G401 (cell line): ENCODE results near the gene SSX3. TPM values are rescaled to one million over a fixed set of nuclear protein-coding genes. Genes with fewer than 3 reads are reported as not detected.
"Not testable (repeated sequence)": the region's sequence is repeated elsewhere in the genome, so short reads cannot be mapped to it uniquely, and the experiment has no call there.

ENCODE experiments used
- DNase-seq: peaks from one replicate; pipeline ENCODE4 v3.0.0-alpha.2; 2015; ENCODE audit warnings: low spot score
- in situ Hi-C: cut with HindIII; loops from 2 replicates; pipeline ENCODE4 v1.10.0; 2016; ENCODE audit warnings: low sequenced_read_pairs, mixed read lengths
- total RNA-seq: library from RNA; depleted of rRNA; stranded (reverse); fragments of >200 nt; shearing (Covaris generic); gene quantifications from 2 replicates; pipeline ENCODE4 v1.2.3, GENCODE V29; 2014; rRNA removed

The SSX3 gene, protein sequence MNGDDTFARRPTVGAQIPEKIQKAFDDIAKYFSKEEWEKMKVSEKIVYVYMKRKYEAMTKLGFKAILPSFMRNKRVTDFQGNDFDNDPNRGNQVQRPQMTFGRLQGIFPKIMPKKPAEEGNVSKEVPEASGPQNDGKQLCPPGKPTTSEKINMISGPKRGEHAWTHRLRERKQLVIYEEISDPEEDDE
- total RNA-seq, result not detected in 2 replicates

DNA sequence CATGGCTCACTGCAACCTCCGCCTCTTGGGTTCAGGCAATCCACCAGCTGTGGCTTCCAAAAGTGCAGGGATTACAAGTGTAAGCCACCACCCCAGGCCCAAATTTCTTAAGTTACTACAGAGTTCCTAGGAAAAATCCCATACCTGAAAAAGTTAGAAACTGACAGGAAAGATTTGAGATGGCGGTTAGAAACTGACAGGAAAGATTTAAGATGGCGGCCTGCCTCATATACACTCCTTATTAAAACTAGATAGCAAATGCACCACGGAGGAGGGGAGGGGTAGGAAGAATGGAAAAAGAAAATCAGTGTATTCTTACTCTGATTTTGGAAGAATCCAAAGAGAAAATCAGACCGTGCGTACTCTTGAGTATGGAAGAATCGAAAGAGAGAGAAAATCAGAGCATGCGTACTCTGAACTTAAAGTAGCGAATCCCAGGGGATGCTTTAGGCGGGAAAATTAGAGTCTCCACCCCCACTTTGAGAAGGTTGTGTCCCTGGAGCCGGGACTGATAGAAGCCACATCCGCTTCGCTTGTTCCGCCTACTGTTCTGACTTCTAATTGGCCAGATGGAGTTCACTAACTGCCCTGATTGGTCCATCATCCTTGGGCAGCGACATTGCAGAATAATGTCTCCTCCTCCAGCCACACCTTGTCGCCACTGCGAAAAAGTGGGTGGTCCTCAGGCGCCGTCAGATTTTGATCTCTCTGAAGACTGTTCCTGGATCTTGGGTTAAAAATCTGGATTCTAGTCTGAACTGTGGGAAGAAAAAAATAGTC lies at the start of gene SSX3:
Gene SSX3, minus strand, starts transcription at position 389 of the 780 bp plus-strand sequence. CDS start 1,454 bp downstream, outside the sequence.
- DNase-seq, result not testable (repeated sequence)

DNA sequence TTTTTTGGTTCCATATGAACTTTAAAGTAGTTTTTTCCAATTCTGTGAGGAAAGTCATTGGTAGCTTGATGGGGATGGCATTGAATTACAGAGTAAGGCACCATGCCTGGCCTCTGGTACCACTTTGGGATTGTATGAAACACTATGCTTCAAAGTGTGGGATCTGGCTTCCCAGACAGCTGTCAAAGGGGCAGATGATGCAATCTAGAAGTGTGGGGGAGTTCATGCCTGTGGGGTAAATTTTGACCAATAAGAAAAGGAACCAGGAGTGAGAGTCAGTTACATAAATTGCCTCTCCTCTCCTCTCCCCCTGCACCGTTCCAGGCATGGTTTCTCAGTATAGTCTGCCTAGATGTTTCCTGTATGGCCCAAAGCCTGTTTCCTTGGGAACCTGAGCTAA lies 41.3 kb upstream of the SSX3 start:
- DNase-seq, in situ Hi-C loops: not testable (repeated sequence)

More for the DNA sequence above, at the start of gene SSX3:
- in situ Hi-C loops, result not testable (repeated sequence)

DNA sequence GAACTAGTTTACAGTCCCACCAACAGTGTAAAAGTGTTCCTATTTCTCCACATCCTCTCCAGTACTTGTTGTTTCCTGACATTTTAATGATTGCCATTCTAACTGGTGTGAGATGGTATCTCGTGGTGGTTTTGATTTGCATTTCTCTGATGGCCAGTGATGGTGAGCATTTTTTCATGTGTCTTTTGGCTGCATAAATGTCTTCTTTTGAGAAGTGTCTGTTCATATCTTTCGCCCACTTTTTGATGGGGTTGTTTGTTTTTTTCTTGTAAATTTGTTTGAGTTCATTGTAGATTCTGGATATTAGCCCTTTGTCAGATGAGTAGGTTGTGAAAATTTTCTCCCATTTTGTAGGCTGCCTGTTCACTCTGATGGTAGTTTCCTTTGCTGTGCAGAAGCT lies 40.4 kb upstream of the SSX3 start:
- DNase-seq, in situ Hi-C loops: not testable (repeated sequence)

DNA sequence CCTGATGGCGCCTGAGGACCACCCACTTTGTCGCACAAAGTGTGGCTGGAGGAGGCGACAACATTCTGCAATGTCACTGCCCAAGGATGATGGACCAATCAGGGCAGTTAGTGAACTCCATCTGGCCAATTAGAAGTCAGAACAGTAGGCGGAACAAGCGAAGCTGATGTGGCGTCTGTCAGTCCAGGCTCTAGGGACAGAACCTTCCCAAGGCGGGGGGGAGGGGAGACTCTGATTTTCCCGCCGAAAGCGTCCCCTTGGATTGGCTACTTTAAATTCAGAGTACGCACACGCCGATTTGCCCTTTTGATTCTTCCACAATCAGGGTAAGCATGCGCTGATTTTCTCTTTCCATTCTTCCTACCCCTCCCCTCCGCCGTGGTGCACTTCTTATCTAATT lies 26.7 kb upstream of the SSX3 start, which contains the start of gene SSX4:
Gene SSX4, plus strand, starts transcription at position 301 of the 400 bp plus-strand sequence. CDS start 515 bp downstream, outside the sequence.
- in situ Hi-C loops, DNase-seq: not testable (repeated sequence)

DNA sequence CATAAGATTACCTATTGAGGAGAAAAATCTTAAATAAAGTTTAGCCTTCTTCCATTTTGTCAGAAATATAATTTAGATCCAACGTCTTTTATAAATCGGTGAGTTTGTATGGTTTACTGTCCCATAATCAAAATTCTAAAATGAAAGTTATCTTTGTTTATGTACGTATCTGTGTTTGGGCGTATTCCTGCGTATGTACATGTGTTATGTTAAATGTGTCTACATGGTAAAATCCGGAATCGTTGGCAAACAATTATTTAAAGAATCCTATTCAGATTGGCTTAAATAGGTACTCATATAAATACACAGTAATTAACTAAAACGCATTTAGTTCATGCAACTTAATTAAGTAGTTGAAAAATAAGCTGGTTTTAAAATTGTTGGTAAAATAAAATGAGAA lies 13.9 kb upstream of the SSX3 start:
- DNase-seq, in situ Hi-C loops: not testable (repeated sequence)

DNA sequence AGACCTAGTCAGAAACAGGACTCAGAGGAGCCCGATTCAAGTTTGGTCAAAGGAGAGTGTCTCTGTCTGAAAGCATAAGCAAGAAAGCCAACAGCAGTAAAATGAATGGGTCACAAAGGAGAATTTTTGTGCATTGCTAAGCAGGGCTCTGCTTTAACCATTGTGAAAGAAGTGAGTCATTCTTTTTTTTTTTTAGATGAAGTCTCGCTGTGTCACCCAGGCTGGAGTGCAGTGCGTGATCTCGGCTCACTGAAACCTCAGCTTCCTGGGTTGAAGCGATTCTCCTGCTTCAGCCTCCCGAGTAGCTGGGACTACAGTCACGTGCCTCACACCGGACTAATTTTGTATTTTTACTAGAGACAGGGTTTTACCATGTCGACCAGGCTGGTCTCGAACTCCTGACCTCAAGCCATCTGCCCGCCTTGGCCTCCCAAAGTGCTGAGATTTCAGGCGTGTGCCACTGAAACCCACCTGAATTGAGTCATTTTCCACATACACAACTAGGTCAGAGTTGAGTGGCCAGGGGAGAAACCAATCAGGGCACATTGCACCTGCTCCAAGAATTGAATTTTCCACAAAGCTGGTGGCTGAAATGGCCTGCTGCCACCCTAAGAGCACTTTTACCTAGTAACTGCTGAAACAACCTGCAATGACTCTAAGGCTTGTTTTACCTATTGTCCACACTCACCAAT lies 11.4 kb upstream of the SSX3 start:
- in situ Hi-C loops, DNase-seq: not testable (repeated sequence)

DNA sequence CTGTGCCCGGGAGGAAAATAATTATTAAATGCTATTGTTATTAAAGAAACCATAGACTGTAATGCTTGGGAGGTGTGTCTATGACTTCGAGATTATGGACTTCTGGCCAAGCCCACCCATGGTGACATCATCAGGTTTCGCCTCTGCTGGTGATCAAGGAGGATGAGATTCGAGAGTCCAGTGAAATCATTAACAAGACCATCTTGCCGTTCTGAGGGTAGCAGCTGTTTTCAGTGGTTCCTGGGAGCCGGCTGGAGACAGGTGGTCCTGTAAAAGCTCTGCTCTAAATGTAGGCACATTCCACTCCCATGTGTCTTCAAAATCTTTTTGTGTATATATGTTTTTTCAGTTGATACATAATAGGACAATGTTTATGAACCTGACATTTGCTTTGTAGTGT lies 2.8 kb upstream of the SSX3 start:
- in situ Hi-C loops, result not testable (repeated sequence)

DNA sequence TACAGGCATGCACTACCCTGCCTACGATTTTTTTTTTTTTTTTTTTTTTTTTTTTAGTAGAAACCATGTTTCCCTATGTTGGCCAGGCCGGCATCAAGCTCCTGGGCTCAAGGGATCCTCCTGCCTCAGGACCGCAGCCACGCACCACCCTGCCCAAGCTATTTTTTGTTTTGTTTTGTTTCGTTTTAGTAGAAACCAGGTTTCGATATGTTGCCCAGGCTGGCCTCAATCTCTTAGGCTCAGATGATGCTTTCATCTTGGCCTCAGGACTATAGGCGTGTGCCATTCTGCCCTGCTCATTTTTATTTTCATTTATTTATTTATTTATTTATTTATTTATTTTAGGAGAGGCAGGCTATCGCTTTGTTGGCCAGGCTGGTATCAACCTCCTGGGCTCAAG lies 1.2 kb upstream of the SSX3 start:
- no peak for DNase-seq
- in situ Hi-C loops, result no loop called here

More for the DNA sequence above, 2.8 kb upstream of the SSX3 start:
- DNase-seq, result not testable (repeated sequence)

DNA sequence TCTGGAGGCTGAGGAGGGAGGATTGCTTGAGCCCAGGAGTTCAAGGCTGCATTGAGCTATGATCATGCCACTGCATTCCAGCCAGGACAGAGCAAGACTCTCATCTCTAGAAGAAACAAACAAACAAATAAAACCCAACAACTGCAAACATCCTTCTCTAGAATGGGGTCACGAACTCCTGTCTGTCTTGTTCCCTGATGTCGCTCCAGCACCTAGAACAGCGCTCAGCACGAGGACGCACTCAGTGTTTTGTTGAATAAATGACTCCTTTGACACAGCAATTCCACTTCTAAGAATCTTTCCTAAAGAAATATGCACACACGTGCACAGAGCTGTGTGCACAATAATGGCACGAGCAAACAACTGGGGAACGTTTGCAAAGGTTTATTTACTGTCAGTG lies 10.4 kb downstream of the SSX3 start:
- in situ Hi-C loops, result not testable (repeated sequence)

DNA sequence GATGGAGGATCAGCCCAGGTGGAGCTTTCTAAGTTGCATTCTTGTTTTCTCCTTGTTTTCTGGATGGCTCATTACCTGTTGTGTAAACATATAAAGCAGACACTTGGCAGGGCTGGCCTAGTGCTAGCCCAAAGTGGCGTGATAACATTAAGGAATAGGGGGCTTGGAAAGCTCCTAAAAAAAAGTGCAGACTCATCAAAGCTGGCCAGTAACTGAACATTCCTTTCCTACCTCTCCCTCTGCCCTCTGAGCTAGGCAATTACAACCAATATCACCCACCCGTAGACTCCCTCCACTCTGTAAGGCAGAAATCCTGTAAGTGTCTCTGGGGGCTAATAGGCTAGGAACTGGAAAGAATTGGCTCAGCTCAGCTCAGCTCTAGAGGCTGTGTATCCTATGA lies 42.5 kb downstream of the SSX3 start:
- DNase-seq, in situ Hi-C loops: not testable (repeated sequence)

More for the DNA sequence above, 10.4 kb downstream of the SSX3 start:
- DNase-seq, result not testable (repeated sequence)

DNA sequence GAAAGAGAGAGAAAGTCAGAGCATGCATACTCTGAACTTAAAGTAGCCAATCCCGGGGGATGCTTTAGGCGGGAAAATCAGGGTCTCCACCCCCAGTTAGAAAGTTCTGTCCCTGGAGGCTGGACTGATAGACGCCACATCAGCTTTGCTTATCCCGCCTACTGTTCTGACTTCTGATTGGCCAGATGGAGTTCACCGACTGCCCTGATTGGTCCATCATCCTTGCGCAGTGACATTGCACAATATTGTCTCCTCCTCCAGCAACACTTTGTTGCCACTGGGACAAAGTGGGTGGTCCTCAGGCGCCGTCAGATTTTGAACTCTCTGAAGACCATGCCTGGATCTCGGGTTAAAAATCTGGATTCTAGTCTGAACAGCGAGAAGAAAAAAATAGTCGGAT lies 50.3 kb downstream of the SSX3 start:
- DNase-seq, result no peak
- in situ Hi-C loops, result no loop called here

Other genes with a start within 250 kb of the SSX3 start
- not detected in 2 replicates for gene SPACA5B, start 226.1 kb downstream of the SSX3 start, total RNA-seq
- gene SSX5, start 159.9 kb downstream of the SSX3 start, total RNA-seq, result not detected in 2 replicates
- not detected in 2 replicates for gene SSX1, start 101.3 kb downstream of the SSX3 start, total RNA-seq
- gene SSX4, start 26.8 kb upstream of the SSX3 start, total RNA-seq, result not detected in 2 replicates
- gene SSX4B, start 55.3 kb upstream of the SSX3 start, total RNA-seq, result not detected in 2 replicates
- 55.7 and 82.7 TPM in 2 replicates for gene SLC38A5, start 113.6 kb upstream of the SSX3 start, total RNA-seq
- 38.7 and 64.6 TPM in 2 replicates for gene FTSJ1, start 119.5 kb upstream of the SSX3 start, total RNA-seq
- gene PORCN, start 152.3 kb upstream of the SSX3 start, total RNA-seq, result 3.5 and 11.8 TPM in 2 replicates
- 87.4 and 107 TPM in 2 replicates for gene EBP, start 165.1 kb upstream of the SSX3 start, total RNA-seq
- 2.0 and 6.6 TPM in 2 replicates for gene TBC1D25, start 183.0 kb upstream of the SSX3 start, total RNA-seq
- gene RBM3, start 217.8 kb upstream of the SSX3 start, total RNA-seq, result 297 and 376 TPM in 2 replicates
- gene WDR13, start 240.8 kb upstream of the SSX3 start, total RNA-seq, result 71.3 and 76.8 TPM in 2 replicates